ENCODE results near the gene IGIP. TPM values are rescaled to one million over a fixed set of nuclear protein-coding genes. Genes with fewer than 3 reads are reported as not detected.
A peak's percentile ranks its signal among the peaks of the same experiment; 100 is the strongest.
"Not testable (repeated sequence)": the region's sequence is repeated elsewhere in the genome, so short reads cannot be mapped to it uniquely, and the experiment has no call there.

The IGIP gene
- total RNA-seq, 8 experiments from 2014 or later = 1.0 to 11.6 (median 3.5) TPM

DNA sequence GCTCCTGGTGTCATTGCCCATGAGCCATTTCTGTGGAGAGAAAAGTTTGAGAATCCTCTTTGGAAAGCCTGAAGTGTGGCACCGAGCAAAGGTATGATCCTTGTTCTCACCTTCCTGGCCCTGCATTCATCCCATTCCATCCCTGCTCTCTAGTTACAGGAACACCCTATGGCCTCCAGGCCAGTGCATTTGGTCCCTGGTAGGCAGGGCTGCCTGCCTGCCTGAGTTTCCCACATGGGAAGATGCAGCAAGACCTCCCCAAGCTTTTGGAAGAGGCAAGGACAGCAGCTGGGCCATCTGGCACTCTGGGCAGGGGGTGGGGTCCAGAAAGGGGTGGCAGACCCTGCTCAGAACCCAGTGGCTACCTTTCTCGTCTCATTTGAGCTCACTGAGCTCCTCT, 24.5 kb downstream of the IGIP start:
- 0 to 83% (median 40%) methylated on average over 1 to 2 of the region's 2 CpGs; no CpG with 5 or more reads in 5 of the 10 experiments for WGBS, 10 experiments
- Histone ChIP-seq H3K4me3 (no peak overlapping the region), H3K27ac (no peak overlapping the region), H3K4me1 (replicated peaks in 1 of 2) (peaks cover 0 to 14% of the 10 kb centered on the region in 2 donors)
- in situ Hi-C loops (cut with MboI; ENCODE audit: low pct_unique_long_range_greater_than_20kb in 2 of 9, low sequenced_read_pairs in 9 of 9, unreplicated experiment in 9 of 9) = loop anchor here in 6 of 9 experiments (10.0 to 25.0 kb wide), 3 partner anchors 75 to 363 kb away; partner anchors contain the start of gene PSD2 (in 3 of the 6)
- ATAC-seq (replicated peaks in 6 of 8) = no peak

DNA sequence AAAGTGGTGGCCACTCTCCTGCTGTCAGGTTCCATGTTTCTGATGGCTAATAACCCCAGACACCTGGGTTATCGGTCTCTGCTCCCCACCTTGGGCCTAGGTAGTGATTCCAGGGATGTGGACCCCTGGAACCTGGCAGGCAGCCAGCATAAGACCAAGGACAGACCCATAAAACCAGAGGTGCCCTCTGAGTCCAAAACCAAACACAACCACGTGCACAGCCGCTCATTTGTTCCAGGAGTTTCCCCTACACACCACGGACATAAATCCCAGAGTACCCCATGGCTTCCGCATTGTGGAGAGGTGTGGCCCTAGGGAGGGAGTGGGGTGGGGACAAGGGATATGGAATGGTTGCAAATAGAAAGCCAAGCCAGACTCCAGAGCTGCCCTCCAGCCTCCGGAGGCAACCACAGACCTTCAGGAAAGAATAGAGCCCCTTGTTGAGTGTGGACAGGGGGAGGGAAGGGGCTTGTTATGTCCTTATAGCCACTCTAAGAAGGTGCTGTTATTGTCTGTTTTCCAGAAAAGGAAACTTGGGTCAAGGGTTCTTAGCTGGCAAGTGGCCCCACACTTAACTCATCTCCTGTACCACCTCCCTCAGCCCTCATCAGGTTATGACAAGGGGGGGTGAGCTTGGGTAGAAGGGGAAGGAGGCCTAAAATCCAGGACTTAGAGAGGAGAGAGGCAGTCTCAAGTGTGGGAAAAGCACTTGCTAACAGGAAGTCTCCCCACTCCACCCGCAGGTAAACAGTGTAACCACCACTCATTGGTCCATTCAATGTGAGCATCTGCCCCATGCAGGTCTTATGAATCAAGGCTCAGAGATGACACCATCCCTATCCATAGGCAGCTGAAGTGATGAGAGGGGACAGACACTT, 25.6 kb downstream of the IGIP start:
- ATAC-seq (replicated peaks in 6 of 8) = peak in 1 of 8 experiments; percentile 70
- 0 to 82% (median 60%) methylated on average over 1 to 4 of the region's 7 CpGs; no CpG with 5 or more reads in 4 of the 10 experiments for WGBS, 10 experiments
- in situ Hi-C loops (cut with MboI; ENCODE audit: low pct_unique_long_range_greater_than_20kb in 2 of 9, low sequenced_read_pairs in 9 of 9, unreplicated experiment in 9 of 9) = loop anchor here in 6 of 9 experiments (10.0 to 25.0 kb wide), 3 partner anchors 77 to 364 kb away; partner anchors contain the start of gene PSD2 (in 3 of the 6)
- no peak overlapping the region for H3K4me3 ChIP-seq
- no peak overlapping the region for H3K27ac ChIP-seq
- H3K4me1 ChIP-seq (replicated peaks in 1 of 2) = peaks cover 0 to 11% of the 10 kb centered on the region in 2 donors

DNA sequence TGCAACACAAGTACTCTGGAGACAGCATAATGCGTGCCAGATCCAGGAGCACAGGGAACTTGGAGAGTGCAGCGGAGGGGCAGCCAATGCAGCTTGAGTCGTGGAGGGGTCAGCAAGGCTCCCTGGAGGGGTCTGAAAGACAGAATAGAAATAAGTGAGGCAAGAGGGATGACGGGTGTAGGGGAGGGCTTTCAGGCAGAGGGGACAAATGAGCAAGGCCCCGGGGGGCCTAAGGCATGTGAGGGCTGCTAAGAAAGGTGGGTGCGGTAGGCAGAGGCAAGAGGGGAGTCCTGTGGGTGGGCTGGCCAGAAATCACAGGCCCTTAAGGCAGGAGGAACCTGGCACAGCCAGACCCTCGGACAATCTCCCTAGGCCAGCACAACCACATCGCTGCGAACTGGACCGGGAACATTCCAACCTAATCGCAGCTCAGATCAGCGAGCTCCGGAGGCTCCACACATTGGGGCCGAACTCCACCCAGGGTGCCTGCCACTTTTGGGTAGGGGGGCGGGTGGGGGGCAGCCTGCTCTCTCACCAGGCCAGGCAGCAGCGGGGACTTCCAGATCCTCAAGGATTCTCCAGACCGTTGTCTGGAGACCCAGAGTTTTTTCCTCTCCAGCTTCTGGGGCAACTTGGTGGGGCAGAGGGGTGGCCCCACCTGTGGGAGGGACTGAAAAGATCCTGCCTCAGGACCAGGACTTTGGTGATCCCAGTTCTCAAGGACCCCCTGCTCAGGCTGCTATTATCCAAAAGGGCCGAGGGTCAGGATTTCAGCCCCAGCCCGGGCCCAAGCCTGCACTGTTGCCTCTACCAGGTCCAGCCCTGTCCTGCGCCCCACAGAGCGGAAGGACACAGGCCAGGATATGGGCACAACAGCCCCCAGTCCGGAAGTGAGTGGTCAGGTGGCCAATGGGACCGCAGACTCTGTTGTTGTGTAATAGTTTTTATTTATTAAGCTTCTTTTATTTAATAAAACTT, 26.6 kb downstream of the IGIP start:
- Histone ChIP-seq H3K27ac (no peak overlapping the region), H3K4me3 (no peak overlapping the region), H3K4me1 (replicated peaks in 1 of 2) (peaks cover 0 to 15% of the 10 kb centered on the region in 2 donors)
- ATAC-seq (replicated peaks in 6 of 8) = no peak
- in situ Hi-C loops (cut with MboI; ENCODE audit: low pct_unique_long_range_greater_than_20kb in 2 of 9, low sequenced_read_pairs in 9 of 9, unreplicated experiment in 9 of 9) = loop anchor here in 6 of 9 experiments (10.0 to 25.0 kb wide), 3 partner anchors 78 to 365 kb away; partner anchors contain the start of gene PSD2 (in 3 of the 6)
- WGBS, 10 experiments = 46 to 83% (median 69%) methylated on average over 1 to 8 of the region's 23 CpGs; no CpG with 5 or more reads in 4 of the 10 experiments

DNA sequence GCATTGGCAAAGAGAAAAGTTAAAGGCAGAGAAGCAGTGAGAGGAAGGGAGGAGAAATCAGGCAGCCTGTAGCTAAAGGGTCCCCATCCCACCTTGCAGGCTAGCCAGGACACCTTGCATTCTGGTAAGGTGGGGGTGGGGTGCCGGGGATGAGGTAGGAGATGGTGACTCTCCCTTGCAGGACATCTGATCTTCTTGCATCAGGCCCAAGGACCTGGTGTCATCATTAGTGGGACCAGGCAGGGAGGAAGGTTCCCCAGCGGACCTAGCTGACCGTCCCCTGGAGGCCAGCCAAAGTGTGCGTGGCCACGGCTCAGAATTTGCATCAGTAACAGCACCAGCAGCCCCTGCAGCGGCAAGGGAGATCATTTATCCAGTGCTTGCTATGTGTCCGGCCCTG, 27.5 kb downstream of the IGIP start:
- in situ Hi-C loops (cut with MboI; ENCODE audit: low pct_unique_long_range_greater_than_20kb in 2 of 9, low sequenced_read_pairs in 9 of 9, unreplicated experiment in 9 of 9) = loop anchor here in 6 of 9 experiments (10.0 to 25.0 kb wide), 3 partner anchors 78 to 366 kb away; partner anchors contain the start of gene PSD2 (in 3 of the 6)
- peaks cover 0 to 15% of the 10 kb centered on the region in 2 donors for H3K4me1 ChIP-seq (replicated peaks in 1 of 2)
- no peak overlapping the region for H3K4me3 ChIP-seq
- WGBS, 10 experiments = 14 to 80% (median 43%) methylated on average over 1 to 6 of the region's 7 CpGs; no CpG with 5 or more reads in 4 of the 10 experiments
- ATAC-seq (replicated peaks in 6 of 8) = peak in 3 of 8 experiments; percentile 37 to 57 (median 53)
- H3K27ac ChIP-seq = no peak overlapping the region

DNA sequence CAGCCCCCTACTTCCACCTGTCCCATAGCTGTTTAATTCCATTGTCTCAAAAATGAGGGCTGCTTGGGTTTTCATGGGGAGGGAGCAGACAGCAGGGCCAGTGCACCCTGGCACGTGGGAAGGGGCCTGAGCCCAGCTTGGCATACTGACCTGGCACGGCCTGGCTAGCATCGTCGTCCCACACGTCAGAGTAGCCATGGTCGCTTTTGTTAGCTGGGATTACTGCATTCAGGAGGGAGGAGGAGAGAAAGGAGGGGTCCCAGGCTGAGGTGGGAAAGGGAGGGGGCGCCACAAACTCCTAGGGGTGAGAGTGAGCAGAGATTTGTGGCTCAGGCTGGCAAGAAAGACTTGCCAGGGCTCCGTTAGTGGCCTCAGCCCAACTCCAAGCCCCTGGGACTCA, 28.2 kb downstream of the IGIP start:
- H3K27ac ChIP-seq = no peak overlapping the region
- H3K4me3 ChIP-seq = no peak overlapping the region
- in situ Hi-C loops (cut with MboI; ENCODE audit: low pct_unique_long_range_greater_than_20kb in 2 of 9, low sequenced_read_pairs in 9 of 9, unreplicated experiment in 9 of 9) = loop anchor here in 6 of 9 experiments (10.0 to 25.0 kb wide), 3 partner anchors 79 to 367 kb away; partner anchors contain the start of gene PSD2 (in 3 of the 6)
- no peak for ATAC-seq (replicated peaks in 6 of 8)
- H3K4me1 ChIP-seq (replicated peaks in 1 of 2) = peaks cover 0 to 15% of the 10 kb centered on the region in 2 donors
- WGBS, 10 experiments = 33 to 50% (median 36%) methylated on average over 1 to 6 of the region's 8 CpGs; no CpG with 5 or more reads in 7 of the 10 experiments

DNA sequence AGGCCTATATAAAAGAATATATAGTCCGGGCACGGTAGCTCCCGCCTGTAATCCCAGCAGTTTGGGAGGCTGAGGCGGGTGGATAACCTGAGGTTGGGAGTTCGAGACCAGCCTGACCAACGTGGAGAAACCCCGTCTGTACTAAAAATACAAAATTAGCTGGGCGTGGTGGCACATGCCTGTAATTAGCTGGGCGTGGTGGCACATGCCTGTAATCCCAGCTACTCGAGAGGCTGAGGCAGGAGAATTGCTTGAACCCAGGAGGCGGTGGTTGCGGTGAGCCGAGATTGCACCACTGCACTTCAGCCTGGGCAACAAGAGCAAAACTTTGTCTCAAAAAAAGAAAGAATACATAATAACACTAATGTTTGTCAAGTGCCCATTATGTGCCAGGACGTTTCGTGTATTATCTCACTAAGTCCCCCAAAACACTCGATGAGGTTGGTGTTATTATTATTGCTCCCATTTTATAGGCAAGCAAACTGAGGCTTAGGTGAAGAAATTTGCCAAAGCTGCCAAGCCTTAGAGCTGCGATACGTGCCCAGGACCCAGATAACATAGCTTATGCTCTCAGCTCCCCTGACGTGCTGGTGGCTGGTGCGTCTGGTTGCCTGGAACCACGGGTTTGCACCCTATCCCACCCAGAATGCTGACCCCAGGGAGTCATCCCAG, 29.1 kb downstream of the IGIP start:
- in situ Hi-C loops (cut with MboI; ENCODE audit: low pct_unique_long_range_greater_than_20kb in 2 of 9, low sequenced_read_pairs in 9 of 9, unreplicated experiment in 9 of 9) = loop anchor here in 6 of 9 experiments (10.0 to 25.0 kb wide), 3 partner anchors 80 to 368 kb away; partner anchors contain the start of gene PSD2 (in 3 of the 6)
- H3K4me3 ChIP-seq; H3K27ac ChIP-seq; ATAC-seq (replicated peaks in 6 of 8): not testable (repeated sequence)
- WGBS, 10 experiments = 50 to 100% (median 84%) methylated on average over 1 to 12 of the region's 21 CpGs; no CpG with 5 or more reads in 1 of the 10 experiments
- H3K4me1 ChIP-seq (replicated peaks in 1 of 2) = peaks cover 0 to 15% of the 10 kb centered on the region in 2 donors

DNA sequence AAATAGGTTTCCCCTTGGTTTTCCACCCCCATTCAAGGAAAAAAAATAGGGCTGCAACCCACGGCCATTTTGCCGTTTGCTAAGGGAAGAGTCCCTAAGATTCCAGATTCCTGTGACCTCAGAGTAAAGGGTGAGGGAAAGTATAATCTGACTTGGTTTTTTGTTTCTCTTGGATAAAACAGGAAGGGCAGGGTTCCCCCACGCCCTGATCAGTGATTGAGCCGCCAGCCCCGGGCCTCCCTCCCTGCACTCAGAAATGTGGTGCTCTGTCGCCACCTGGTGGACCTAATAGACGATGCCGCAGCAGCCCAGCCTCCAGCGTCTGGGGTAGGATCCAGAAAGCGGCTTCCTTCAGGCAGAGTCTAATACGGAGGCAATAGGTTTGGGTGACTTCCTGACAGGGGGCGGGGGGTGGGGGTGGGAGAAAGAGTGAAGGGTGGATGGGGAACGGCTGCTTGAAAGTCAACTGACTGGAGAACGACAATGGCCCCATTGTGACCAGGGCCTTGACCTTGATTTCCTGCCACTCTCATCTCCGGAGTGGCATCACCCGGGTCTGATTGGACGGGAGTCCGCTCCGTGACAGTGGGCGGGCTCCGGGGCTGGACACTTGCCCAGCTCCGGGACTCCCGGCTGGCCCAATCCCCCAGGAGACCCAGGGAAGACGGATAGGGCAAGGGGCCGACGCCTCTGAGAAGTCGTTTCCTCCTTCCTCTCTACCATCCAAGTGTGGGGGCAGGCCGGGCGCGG, 31.5 kb downstream of the IGIP start:
- ATAC-seq (replicated peaks in 6 of 8) = peak; percentile 89 to 99 (median 96)
- no peak overlapping the region for H3K27ac ChIP-seq
- in situ Hi-C loops (cut with MboI; ENCODE audit: low pct_unique_long_range_greater_than_20kb in 2 of 9, low sequenced_read_pairs in 9 of 9, unreplicated experiment in 9 of 9) = loop anchor here in 6 of 9 experiments (10.0 to 25.0 kb wide), 3 partner anchors 82 to 370 kb away; partner anchors contain the start of gene PSD2 (in 3 of the 6)
- H3K4me3 ChIP-seq = peak overlapping the region in 2 of 5 donors; percentile 1 to 10
- peaks cover 0 to 15% of the 10 kb centered on the region in 2 donors for H3K4me1 ChIP-seq (replicated peaks in 1 of 2)
- 0 to 25% (median 0%) methylated on average over 1 to 4 of the region's 30 CpGs; no CpG with 5 or more reads in 4 of the 10 experiments for WGBS, 10 experiments

DNA sequence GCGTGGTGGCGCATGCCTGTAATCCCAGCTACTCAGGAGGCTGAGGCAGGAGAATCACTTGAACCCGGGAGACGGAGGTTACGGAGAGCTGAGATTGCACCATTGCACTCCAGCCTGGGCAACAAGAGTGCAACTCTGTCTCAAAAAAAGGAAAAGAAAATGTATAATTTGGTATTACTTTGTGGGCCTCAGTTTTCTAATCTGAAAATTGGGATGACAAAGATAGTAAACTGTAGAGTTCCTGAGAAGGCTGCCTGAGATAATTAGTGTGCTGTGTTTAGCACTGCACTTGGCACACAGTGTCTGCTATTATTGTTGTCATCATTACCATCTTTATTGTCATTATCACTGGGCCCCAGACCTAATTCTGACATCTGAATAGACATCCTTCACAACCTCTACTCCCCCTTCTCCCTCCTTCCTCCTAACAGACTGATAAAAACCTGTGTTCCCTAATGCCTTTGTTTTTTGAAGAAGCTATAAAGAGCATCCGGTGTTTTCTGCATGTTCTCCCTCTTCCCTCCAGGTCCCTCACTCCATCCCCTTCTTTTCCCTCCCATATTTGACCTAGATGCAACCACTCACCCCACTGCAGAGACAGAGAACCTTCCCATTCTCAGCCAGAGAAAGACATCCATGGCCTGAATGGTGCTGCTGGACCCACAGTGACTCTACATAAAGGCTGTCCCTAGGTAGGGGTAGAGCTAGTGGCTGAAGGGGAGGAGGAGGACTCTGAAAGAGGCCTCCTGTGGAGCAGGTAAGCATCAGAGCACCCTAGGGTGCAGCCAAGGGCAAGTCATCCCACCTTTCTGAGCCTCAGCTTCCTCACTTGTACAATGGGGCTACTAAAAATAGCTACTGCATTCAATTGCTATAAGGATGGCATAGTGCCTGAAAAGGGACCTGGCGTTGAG, 33.5 kb downstream of the IGIP start:
- H3K27ac ChIP-seq = no peak overlapping the region
- no peak for ATAC-seq (replicated peaks in 6 of 8)
- WGBS, 10 experiments = 25 to 100% (median 83%) methylated on average over 1 to 7 of the region's 7 CpGs
- in situ Hi-C loops (cut with MboI; ENCODE audit: low pct_unique_long_range_greater_than_20kb in 2 of 9, low sequenced_read_pairs in 9 of 9, unreplicated experiment in 9 of 9) = loop anchor here in 6 of 9 experiments (10.0 to 25.0 kb wide), 3 partner anchors 84 to 372 kb away; partner anchors contain the start of gene PSD2 (in 3 of the 6)
- H3K4me1 ChIP-seq (replicated peaks in 1 of 2) = peaks cover 0 to 4% of the 10 kb centered on the region in 2 donors
- no peak overlapping the region for H3K4me3 ChIP-seq

DNA sequence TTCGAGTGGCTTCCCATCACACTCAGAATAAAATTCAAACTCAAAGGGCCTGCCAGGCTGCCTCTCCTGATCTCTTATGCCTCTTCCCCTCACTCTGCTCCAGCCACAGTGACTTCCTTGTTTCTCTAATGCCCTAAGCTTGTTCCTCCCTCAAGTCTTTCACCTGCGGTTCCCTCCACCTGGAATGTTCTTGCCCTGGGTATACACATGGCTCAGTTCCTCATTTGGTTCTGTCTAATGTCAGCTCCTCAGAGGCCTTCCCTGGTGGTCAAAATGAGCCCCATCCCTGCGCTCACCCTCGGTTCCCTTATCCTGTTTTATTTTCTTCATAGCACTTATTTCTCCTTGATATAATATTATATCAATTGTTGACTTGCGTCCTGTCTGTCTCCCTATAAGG, 36.5 kb downstream of the IGIP start:
- in situ Hi-C loops (cut with MboI; ENCODE audit: low pct_unique_long_range_greater_than_20kb in 2 of 9, low sequenced_read_pairs in 9 of 9, unreplicated experiment in 9 of 9) = loop anchor here in 6 of 9 experiments (25.0 kb wide), 2 partner anchors 100 to 375 kb away; partner anchors contain the start of gene PSD2 (in 3 of the 6)
- Histone ChIP-seq H3K4me3 (no peak overlapping the region), H3K27ac (no peak overlapping the region), H3K4me1 (replicated peaks in 1 of 2) (no peaks in the 10 kb centered on the region)
- no peak for ATAC-seq (replicated peaks in 6 of 8)
- WGBS, 10 experiments = 50 to 100% (median 87%) methylated on average over 1 to 4 of the region's 5 CpGs; no CpG with 5 or more reads in 1 of the 10 experiments

DNA sequence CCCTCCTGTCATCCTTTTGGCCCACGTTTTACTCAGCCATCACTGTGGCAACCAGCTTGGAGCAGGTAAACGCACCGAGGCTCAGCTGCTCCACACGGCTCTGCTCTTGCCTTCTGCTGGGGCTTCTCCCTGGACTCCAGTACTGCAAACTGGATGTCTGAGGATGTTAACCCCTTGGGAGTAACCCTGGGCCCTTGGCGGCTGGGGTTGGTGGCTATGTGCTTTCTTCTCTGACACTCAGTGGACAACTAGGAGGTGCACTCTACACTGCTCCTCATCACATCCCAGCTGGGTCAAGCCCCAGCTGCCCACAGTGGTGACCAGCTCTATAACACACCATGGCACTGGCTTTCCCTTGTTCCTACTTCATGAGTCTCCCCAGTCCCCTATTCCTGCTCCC, 37.0 kb downstream of the IGIP start:
- no peak overlapping the region for H3K27ac ChIP-seq
- WGBS, 10 experiments = 35 to 80% (median 65%) methylated on average over 2 to 4 of the region's 5 CpGs; no CpG with 5 or more reads in 2 of the 10 experiments
- in situ Hi-C loops (cut with MboI; ENCODE audit: low pct_unique_long_range_greater_than_20kb in 2 of 9, low sequenced_read_pairs in 9 of 9, unreplicated experiment in 9 of 9) = loop anchor here in 6 of 9 experiments (25.0 kb wide), 2 partner anchors 100 to 375 kb away; partner anchors contain the start of gene PSD2 (in 3 of the 6)
- ATAC-seq (replicated peaks in 6 of 8) = no peak
- no peaks in the 10 kb centered on the region for H3K4me1 ChIP-seq (replicated peaks in 1 of 2)
- H3K4me3 ChIP-seq = no peak overlapping the region

Data from motor neuron (in vitro differentiated cells).